CD4-positive, alpha-beta memory T cell (primary cell): ENCODE results near the gene UQCC5. TPM values are rescaled to one million over a fixed set of nuclear protein-coding genes. Genes with fewer than 3 reads are reported as not detected.
A peak's percentile ranks its signal among the peaks of the same experiment; 100 is the strongest.
"Not testable (repeated sequence)": the region's sequence is repeated elsewhere in the genome, so short reads cannot be mapped to it uniquely, and the experiment has no call there.

ENCODE experiments used
- CTCF ChIA-PET: fragments of 350-600 bp; sonication (Branson Sonifier 250); formaldehyde crosslinking; loops from one replicate; lab custom pipeline; 2021; ENCODE audit warnings: inconsistent platforms; ENCODE audit not compliant: partially characterized antibody; lab: Charles Lee
- POLR2A ChIA-PET: fragments of 350-600 bp; sonication (Branson Sonifier 250); formaldehyde crosslinking; loops from one replicate; lab custom pipeline; 2021; ENCODE audit not compliant: partially characterized antibody; lab: Charles Lee
- DNase-seq, 5 donors: peaks; one replicate each; pipeline versions ENCODE4 v3.0.0 to v3.0.0-alpha.2; 2020 to 2022; ENCODE audit warnings: mixed read lengths in 1 of 5
- H3K27ac ChIP-seq: one replicate; pipeline ENCODE4 v1.7.0; 2013; ENCODE audit warnings: low read depth, low read length
- H3K27me3 ChIP-seq: 2 replicates; pipeline ENCODE4 v1.7.0; 2013; ENCODE audit warnings: mild to moderate bottlenecking, low read length, moderate library complexity; ENCODE audit not compliant: insufficient read depth
- H3K36me3 ChIP-seq: 2 replicates; pipeline ENCODE4 v1.7.0; 2013; ENCODE audit warnings: mild to moderate bottlenecking, low read length, moderate library complexity; ENCODE audit not compliant: insufficient read depth
- H3K4me1 ChIP-seq: 2 replicates; pipeline ENCODE4 v1.7.0; 2013; ENCODE audit warnings: mild to moderate bottlenecking, low read length, moderate library complexity; ENCODE audit not compliant: insufficient read depth
- H3K4me3 ChIP-seq, 2 donors: one replicate each; pipeline ENCODE4 v1.7.0; 2013; ENCODE audit warnings: low read length in 2 of 2, mild to moderate bottlenecking in 1 of 2
- H3K9me3 ChIP-seq, 2 donors: one replicate each; pipeline ENCODE4 v1.7.0; 2013; ENCODE audit warnings: low read length in 2 of 2, control low read depth in 1 of 2; ENCODE audit not compliant: control insufficient read depth in 1 of 2
- H3K27ac Mint-ChIP-seq, 7 donors: one replicate each; pipeline ENCODE4 v1.8.0; 2020 to 2021; ENCODE audit warnings: mixed read lengths in 7 of 7, mild to moderate bottlenecking in 6 of 7, inconsistent platforms in 3 of 7, moderate library complexity in 3 of 7
- H3K27me3 Mint-ChIP-seq, 2 donors: one replicate each; pipeline ENCODE4 v1.8.0; 2020 to 2021; ENCODE audit warnings: mixed read lengths in 2 of 2
- H3K36me3 Mint-ChIP-seq, 2 donors: one replicate each; pipeline ENCODE4 v1.8.0; 2020 to 2021; ENCODE audit warnings: mixed read lengths in 2 of 2, inconsistent platforms in 1 of 2, mild to moderate bottlenecking in 1 of 2
- H3K4me1 Mint-ChIP-seq, 4 donors: one replicate each; pipeline ENCODE4 v1.8.0; 2020 to 2021; ENCODE audit warnings: mixed read lengths in 4 of 4, mild to moderate bottlenecking in 1 of 4
- H3K4me3 Mint-ChIP-seq, 8 donors: one replicate each; pipeline ENCODE4 v1.8.0; 2020 to 2021; ENCODE audit warnings: mixed read lengths in 8 of 8, mild to moderate bottlenecking in 7 of 8, moderate library complexity in 6 of 8, inconsistent platforms in 3 of 8
- H3K9me3 Mint-ChIP-seq, 8 donors: one replicate each; pipeline ENCODE4 v1.8.0; 2020 to 2021; ENCODE audit warnings: mixed read lengths in 8 of 8, mild to moderate bottlenecking in 5 of 8, inconsistent platforms in 3 of 8, moderate library complexity in 1 of 8
- intact Hi-C: fragments of 100-400 bp; cut with micrococcal nuclease; formaldehyde crosslinking; loops from one replicate; pipeline ENCODE4 v1.15.1; 2023
- polyA plus RNA-seq, 2 donors: library from polyadenylated mRNA; unstranded; fragments of 300-500 nt; fragmentation: Illumina TruSeq; gene quantifications; one replicate each; pipeline ENCODE4 v1.2.3, GENCODE V29; 2021
- total RNA-seq, 2 experiments: library from RNA; stranded (reverse); gene quantifications; one replicate each; pipeline ENCODE4 v1.2.3, GENCODE V29; 2021

UQCC5 gene
- total and polyA plus RNA-seq, 4 experiments from 2014 or later: 12.1 to 27.1 (median 19.8) TPM

GRCh38 chr3:52524258-52524751, 12.1 kb upstream of the UQCC5 start:
- H3K4me3 ChIP-seq: no peak overlapping the region
- ChIA-PET POLR2A (no interaction called here), CTCF (no interaction called here)
- Mint-ChIP-seq H3K27ac (no peak overlapping the region), H3K36me3 (no peaks in the 10 kb centered on the region), H3K4me1 (no peaks in the 10 kb centered on the region), H3K27me3 (no peaks in the 10 kb centered on the region), H3K4me3 (no peak overlapping the region), H3K9me3 (no peaks in the 10 kb centered on the region)
- H3K4me1 ChIP-seq: no peaks in the 10 kb centered on the region
- no peak overlapping the region for H3K27ac ChIP-seq
- H3K9me3 ChIP-seq: no peaks in the 10 kb centered on the region
- H3K27me3 ChIP-seq: no peaks in the 10 kb centered on the region
- DNase-seq: no peak
- no peaks in the 10 kb centered on the region for H3K36me3 ChIP-seq
- intact Hi-C loops: no loop called here

GRCh38 chr3:52524752-52525679, 11.4 kb upstream of the UQCC5 start:
- H3K27ac Mint-ChIP-seq: peak overlapping the region in 1 of 7 donors; percentile 24
- Histone ChIP-seq H3K9me3 (no peaks in the 10 kb centered on the region), H3K27ac (no peak overlapping the region), H3K4me3 (no peak overlapping the region), H3K27me3 (no peaks in the 10 kb centered on the region), H3K4me1 (no peaks in the 10 kb centered on the region), H3K36me3 (no peaks in the 10 kb centered on the region)
- no peaks in the 10 kb centered on the region for H3K4me1 Mint-ChIP-seq
- no peak for DNase-seq
- CTCF ChIA-PET: interaction anchor here (0.6 kb wide), 1 partner anchor 9 kb away, joined by 3 read pairs; no protein-coding TSS in a partner anchor
- no peaks in the 10 kb centered on the region for H3K9me3 Mint-ChIP-seq
- no peaks in the 10 kb centered on the region for H3K27me3 Mint-ChIP-seq
- no peaks in the 10 kb centered on the region for H3K36me3 Mint-ChIP-seq
- intact Hi-C loops: no loop called here
- peak overlapping the region in 1 of 8 donors; percentile 6 for H3K4me3 Mint-ChIP-seq
- POLR2A ChIA-PET: no interaction called here

GRCh38 chr3:52525680-52526561, 10.5 kb upstream of the UQCC5 start:
- H3K4me3 Mint-ChIP-seq: peak overlapping the region in 1 of 8 donors; percentile 6
- H3K27me3 Mint-ChIP-seq: no peaks in the 10 kb centered on the region
- intact Hi-C loops: no loop called here
- H3K9me3 Mint-ChIP-seq: no peaks in the 10 kb centered on the region
- Histone ChIP-seq H3K4me1 (no peaks in the 10 kb centered on the region), H3K9me3 (no peaks in the 10 kb centered on the region), H3K4me3 (no peak overlapping the region), H3K36me3 (no peaks in the 10 kb centered on the region), H3K27me3 (no peaks in the 10 kb centered on the region), H3K27ac (no peak overlapping the region)
- ChIA-PET POLR2A (interaction anchor here (2.1 kb wide), 1 partner anchor 10 kb away, joined by 9 read pairs; the partner anchor contains the start of gene UQCC5), CTCF (no interaction called here)
- no peaks in the 10 kb centered on the region for H3K36me3 Mint-ChIP-seq
- no peak for DNase-seq
- no peaks in the 10 kb centered on the region for H3K4me1 Mint-ChIP-seq
- H3K27ac Mint-ChIP-seq: peak overlapping the region in 1 of 7 donors; percentile 24

GRCh38 chr3:52526671-52527038, 9.8 kb upstream of the UQCC5 start:
- H3K27me3 ChIP-seq, H3K36me3 Mint-ChIP-seq, H3K4me3 ChIP-seq, CTCF ChIA-PET, H3K27ac Mint-ChIP-seq, H3K9me3 ChIP-seq, H3K4me1 Mint-ChIP-seq, intact Hi-C loops, H3K27me3 Mint-ChIP-seq, H3K4me3 Mint-ChIP-seq, H3K9me3 Mint-ChIP-seq, H3K36me3 ChIP-seq, DNase-seq, H3K4me1 ChIP-seq, H3K27ac ChIP-seq: not testable (repeated sequence)
- POLR2A ChIA-PET: interaction anchor here (2.1 kb wide), 1 partner anchor 9 kb away, joined by 9 read pairs; the partner anchor contains the start of gene UQCC5

- intact Hi-C loops: no loop called here
- Mint-ChIP-seq H3K9me3 (no peaks in the 10 kb centered on the region), H3K36me3 (no peaks in the 10 kb centered on the region), H3K27ac (no peak overlapping the region), H3K4me3 (no peak overlapping the region), H3K4me1 (peaks cover 0 to 2% (median 0%) of the 10 kb centered on the region in 4 donors), H3K27me3 (no peaks in the 10 kb centered on the region)
- Histone ChIP-seq H3K27ac (no peak overlapping the region), H3K36me3 (no peaks in the 10 kb centered on the region), H3K4me1 (no peaks in the 10 kb centered on the region), H3K27me3 (no peaks in the 10 kb centered on the region), H3K9me3 (no peaks in the 10 kb centered on the region), H3K4me3 (no peak overlapping the region)
- no peak for DNase-seq
- POLR2A ChIA-PET: interaction anchor here (2.1 kb wide), 1 partner anchor 9 kb away, joined by 9 read pairs; the partner anchor contains the start of gene UQCC5
- CTCF ChIA-PET: no interaction called here
Measured at GRCh38 chr3:52527039-52527731, 9.2 kb upstream of the UQCC5 start.

- Mint-ChIP-seq H3K4me1 (peaks cover 0 to 8% (median 3%) of the 10 kb centered on the region in 4 donors), H3K36me3 (no peaks in the 10 kb centered on the region), H3K27me3 (no peaks in the 10 kb centered on the region), H3K9me3 (no peaks in the 10 kb centered on the region), H3K4me3 (no peak overlapping the region), H3K27ac (no peak overlapping the region)
- H3K27ac ChIP-seq: no peak overlapping the region
- no peaks in the 10 kb centered on the region for H3K27me3 ChIP-seq
- ChIA-PET CTCF (no interaction called here), POLR2A (interaction anchor here (2.1 kb wide), 1 partner anchor 8 kb away, joined by 9 read pairs; the partner anchor contains the start of gene UQCC5)
- no peak overlapping the region for H3K4me3 ChIP-seq
- no peaks in the 10 kb centered on the region for H3K36me3 ChIP-seq
- peaks cover 7% of the 10 kb centered on the region for H3K4me1 ChIP-seq
- intact Hi-C loops: no loop called here
- no peak for DNase-seq
- H3K9me3 ChIP-seq: no peaks in the 10 kb centered on the region
Measured at GRCh38 chr3:52527732-52528585, 8.4 kb upstream of the UQCC5 start.
